GM23338 (cell line): Measurements from ENCODE around the gene GAK. TPM values are rescaled to one million over a fixed set of nuclear protein-coding genes. Genes with fewer than 3 reads are reported as not detected.

ENCODE experiments used
- ATAC-seq: fragments of 200-7000 bp; cut with Tn5 transposase; 3 replicates; pipeline ENCODE4 v1.9.1; 2020
- DNase-seq: peaks from one replicate; pipeline ENCODE4 v3.0.0-alpha.2; 2015; ENCODE audit warnings: low spot score
- H2AFZ ChIP-seq: fragments of 200-600 bp; sonication (generic); 2 replicates; pipeline ENCODE4 v1.8.0; 2016; ENCODE audit warnings: antibody characterized with exemption, mild to moderate bottlenecking, moderate library complexity
- H3F3A ChIP-seq: fragments of 200-600 bp; sonication (generic); replicated peaks from 2 replicates; pipeline ENCODE4 v1.8.0; 2017; ENCODE audit warnings: antibody characterized with exemption, mixed run types, low read depth
- H3K27ac ChIP-seq: fragments of 200-600 bp; sonication (generic); 2 replicates; pipeline ENCODE4 v1.6.1; 2016; ENCODE audit warnings: low read depth
- H3K27me3 ChIP-seq: fragments of 200-600 bp; sonication (generic); 2 replicates; pipeline ENCODE4 v1.8.0; 2016; ENCODE audit warnings: mild to moderate bottlenecking, mixed run types, moderate library complexity; ENCODE audit not compliant: insufficient read depth
- H3K36me3 ChIP-seq: fragments of 200-600 bp; sonication (generic); 2 replicates; pipeline ENCODE4 v1.8.0; 2016; ENCODE audit warnings: mild to moderate bottlenecking; ENCODE audit not compliant: insufficient read depth
- H3K4me1 ChIP-seq: fragments of 200-600 bp; sonication (generic); 2 replicates; pipeline ENCODE4 v1.8.0; 2016; ENCODE audit warnings: mild to moderate bottlenecking, moderate library complexity; ENCODE audit not compliant: insufficient read depth
- H3K4me2 ChIP-seq: fragments of 200-600 bp; sonication (generic); 2 replicates; pipeline ENCODE4 v1.7.1; 2017; ENCODE audit warnings: mixed run types
- H3K4me3 ChIP-seq: fragments of 200-600 bp; sonication (generic); 2 replicates; pipeline ENCODE4 v1.6.1; 2016; ENCODE audit warnings: mixed run types
- H3K79me2 ChIP-seq: fragments of 200-600 bp; sonication (generic); replicated peaks from 2 replicates; pipeline ENCODE4 v1.8.0; 2017; ENCODE audit warnings: mild to moderate bottlenecking; ENCODE audit not compliant: insufficient read depth
- H3K9me2 ChIP-seq: fragments of 200-600 bp; sonication (generic); 2 replicates; pipeline ENCODE4 v1.8.0; 2017; ENCODE audit not compliant: insufficient read depth
- H4K20me1 ChIP-seq: fragments of 200-600 bp; sonication (generic); replicated peaks from 2 replicates; pipeline ENCODE4 v1.8.0; 2017; ENCODE audit warnings: mild to moderate bottlenecking; ENCODE audit not compliant: insufficient read depth
- H3K27ac Mint-ChIP-seq: 2 replicates; pipeline ENCODE4 v1.8.0; 2020; ENCODE audit warnings: inconsistent platforms, mild to moderate bottlenecking, moderate library complexity, mixed read lengths
- H3K27me3 Mint-ChIP-seq: 3 replicates; pipeline ENCODE4 v1.8.0; 2022; ENCODE audit warnings: low read depth, mild to moderate bottlenecking, moderate library complexity, mixed read lengths, inconsistent platforms; ENCODE audit not compliant: insufficient read depth, poor library complexity
- H3K36me3 Mint-ChIP-seq: 3 replicates; pipeline ENCODE4 v1.8.0; 2021; ENCODE audit warnings: low read depth, mild to moderate bottlenecking, inconsistent platforms, moderate library complexity, mixed read lengths
- H3K4me1 Mint-ChIP-seq: 3 replicates; pipeline ENCODE4 v1.8.0; 2020; ENCODE audit warnings: mild to moderate bottlenecking, inconsistent platforms, mixed read lengths
- H3K4me3 Mint-ChIP-seq: 3 replicates; pipeline ENCODE4 v1.8.0; 2021; ENCODE audit warnings: moderate library complexity, mild to moderate bottlenecking, inconsistent platforms, mixed read lengths
- H3K9me3 Mint-ChIP-seq: 3 replicates; pipeline ENCODE4 v1.8.0; 2020; ENCODE audit warnings: moderate library complexity, mild to moderate bottlenecking, inconsistent platforms, mixed read lengths
- CREB1 ChIP-seq: fragments of 250-450 bp; sonication (Bioruptor Pico); IDR thresholded peaks from 2 replicates; pipeline ENCODE4 v1.5.0; 2020; ENCODE audit warnings: low read depth, mild to moderate bottlenecking, moderate library complexity
- CTCF ChIP-seq, 2 experiments: fragments of 200-600 bp in 1 of 2; sonication (generic) in 1 of 2; conservative IDR thresholded peaks; 2 replicates each; pipeline versions ENCODE4 v1.5.1 to v1.6.1; 2016 to 2017; ENCODE audit warnings: antibody characterized with exemption in 2 of 2, low read depth in 2 of 2, mild to moderate bottlenecking in 2 of 2, moderate library complexity in 1 of 2
- JUNB ChIP-seq: IDR thresholded peaks from one replicate; pipeline ENCODE4 v1.6.1; 2016; ENCODE audit warnings: antibody characterized with exemption; ENCODE audit not compliant: unreplicated experiment
- ZNF114 ChIP-seq: fragments of 250-450 bp; sonication (Bioruptor Pico); IDR thresholded peaks from 2 replicates; pipeline ENCODE4 v1.5.0; 2020; ENCODE audit warnings: mild to moderate bottlenecking, moderate library complexity
- polyA plus RNA-seq: library from polyadenylated mRNA; unstranded; fragments of >200 nt; fragmentation: Nextera tagmentation; extraction: Ambion mirVana; gene quantifications from 2 replicates; pipeline ENCODE4 v1.2.1, GENCODE V29; 2016
- total RNA-seq: library from RNA; depleted of rRNA; stranded (reverse); fragments of >200 nt; shearing (Covaris generic); gene quantifications from 2 replicates; pipeline ENCODE4 v1.2.3, GENCODE V29; 2014
- TF ChIP-seq, protein P1 (sequence below): fragments of 250-450 bp; sonication (Bioruptor Pico); IDR thresholded peaks from 2 replicates; pipeline ENCODE4 v1.5.0; 2020; ENCODE audit warnings: mild to moderate bottlenecking, moderate library complexity

Gene GAK
- total and polyA plus RNA-seq, 2 experiments from 2014 or later: 48.5 to 124 TPM

GRCh38 chr4:960636-961350 lies 28.7 kb upstream of the GAK start:
- H3K36me3 Mint-ChIP-seq: no peaks in the 10 kb centered on the region
- Histone ChIP-seq H3K27ac (no peak overlapping the region), H3F3A (no peaks in the 10 kb centered on the region), H3K4me1 (no peaks in the 10 kb centered on the region), H3K9me2 (no peaks in the 10 kb centered on the region), H3K36me3 (no peaks in the 10 kb centered on the region), H4K20me1 (no peaks in the 10 kb centered on the region; the same call in 1 of the 2 replicates), H3K27me3 (no peaks in the 10 kb centered on the region), H3K79me2 (no peaks in the 10 kb centered on the region), H3K4me2 (no peak overlapping the region), H2AFZ (no peak overlapping the region), H3K4me3 (no peak overlapping the region)
- no peak overlapping the region for H3K27ac Mint-ChIP-seq
- H3K4me3 Mint-ChIP-seq: no peak overlapping the region
- H3K27me3 Mint-ChIP-seq: peaks cover 3% of the 10 kb centered on the region
- no peaks in the 10 kb centered on the region for H3K4me1 Mint-ChIP-seq
- ATAC-seq: no peak
- DNase-seq: no peak
- no peaks in the 10 kb centered on the region for H3K9me3 Mint-ChIP-seq
- TF ChIP-seq, protein P1, sequence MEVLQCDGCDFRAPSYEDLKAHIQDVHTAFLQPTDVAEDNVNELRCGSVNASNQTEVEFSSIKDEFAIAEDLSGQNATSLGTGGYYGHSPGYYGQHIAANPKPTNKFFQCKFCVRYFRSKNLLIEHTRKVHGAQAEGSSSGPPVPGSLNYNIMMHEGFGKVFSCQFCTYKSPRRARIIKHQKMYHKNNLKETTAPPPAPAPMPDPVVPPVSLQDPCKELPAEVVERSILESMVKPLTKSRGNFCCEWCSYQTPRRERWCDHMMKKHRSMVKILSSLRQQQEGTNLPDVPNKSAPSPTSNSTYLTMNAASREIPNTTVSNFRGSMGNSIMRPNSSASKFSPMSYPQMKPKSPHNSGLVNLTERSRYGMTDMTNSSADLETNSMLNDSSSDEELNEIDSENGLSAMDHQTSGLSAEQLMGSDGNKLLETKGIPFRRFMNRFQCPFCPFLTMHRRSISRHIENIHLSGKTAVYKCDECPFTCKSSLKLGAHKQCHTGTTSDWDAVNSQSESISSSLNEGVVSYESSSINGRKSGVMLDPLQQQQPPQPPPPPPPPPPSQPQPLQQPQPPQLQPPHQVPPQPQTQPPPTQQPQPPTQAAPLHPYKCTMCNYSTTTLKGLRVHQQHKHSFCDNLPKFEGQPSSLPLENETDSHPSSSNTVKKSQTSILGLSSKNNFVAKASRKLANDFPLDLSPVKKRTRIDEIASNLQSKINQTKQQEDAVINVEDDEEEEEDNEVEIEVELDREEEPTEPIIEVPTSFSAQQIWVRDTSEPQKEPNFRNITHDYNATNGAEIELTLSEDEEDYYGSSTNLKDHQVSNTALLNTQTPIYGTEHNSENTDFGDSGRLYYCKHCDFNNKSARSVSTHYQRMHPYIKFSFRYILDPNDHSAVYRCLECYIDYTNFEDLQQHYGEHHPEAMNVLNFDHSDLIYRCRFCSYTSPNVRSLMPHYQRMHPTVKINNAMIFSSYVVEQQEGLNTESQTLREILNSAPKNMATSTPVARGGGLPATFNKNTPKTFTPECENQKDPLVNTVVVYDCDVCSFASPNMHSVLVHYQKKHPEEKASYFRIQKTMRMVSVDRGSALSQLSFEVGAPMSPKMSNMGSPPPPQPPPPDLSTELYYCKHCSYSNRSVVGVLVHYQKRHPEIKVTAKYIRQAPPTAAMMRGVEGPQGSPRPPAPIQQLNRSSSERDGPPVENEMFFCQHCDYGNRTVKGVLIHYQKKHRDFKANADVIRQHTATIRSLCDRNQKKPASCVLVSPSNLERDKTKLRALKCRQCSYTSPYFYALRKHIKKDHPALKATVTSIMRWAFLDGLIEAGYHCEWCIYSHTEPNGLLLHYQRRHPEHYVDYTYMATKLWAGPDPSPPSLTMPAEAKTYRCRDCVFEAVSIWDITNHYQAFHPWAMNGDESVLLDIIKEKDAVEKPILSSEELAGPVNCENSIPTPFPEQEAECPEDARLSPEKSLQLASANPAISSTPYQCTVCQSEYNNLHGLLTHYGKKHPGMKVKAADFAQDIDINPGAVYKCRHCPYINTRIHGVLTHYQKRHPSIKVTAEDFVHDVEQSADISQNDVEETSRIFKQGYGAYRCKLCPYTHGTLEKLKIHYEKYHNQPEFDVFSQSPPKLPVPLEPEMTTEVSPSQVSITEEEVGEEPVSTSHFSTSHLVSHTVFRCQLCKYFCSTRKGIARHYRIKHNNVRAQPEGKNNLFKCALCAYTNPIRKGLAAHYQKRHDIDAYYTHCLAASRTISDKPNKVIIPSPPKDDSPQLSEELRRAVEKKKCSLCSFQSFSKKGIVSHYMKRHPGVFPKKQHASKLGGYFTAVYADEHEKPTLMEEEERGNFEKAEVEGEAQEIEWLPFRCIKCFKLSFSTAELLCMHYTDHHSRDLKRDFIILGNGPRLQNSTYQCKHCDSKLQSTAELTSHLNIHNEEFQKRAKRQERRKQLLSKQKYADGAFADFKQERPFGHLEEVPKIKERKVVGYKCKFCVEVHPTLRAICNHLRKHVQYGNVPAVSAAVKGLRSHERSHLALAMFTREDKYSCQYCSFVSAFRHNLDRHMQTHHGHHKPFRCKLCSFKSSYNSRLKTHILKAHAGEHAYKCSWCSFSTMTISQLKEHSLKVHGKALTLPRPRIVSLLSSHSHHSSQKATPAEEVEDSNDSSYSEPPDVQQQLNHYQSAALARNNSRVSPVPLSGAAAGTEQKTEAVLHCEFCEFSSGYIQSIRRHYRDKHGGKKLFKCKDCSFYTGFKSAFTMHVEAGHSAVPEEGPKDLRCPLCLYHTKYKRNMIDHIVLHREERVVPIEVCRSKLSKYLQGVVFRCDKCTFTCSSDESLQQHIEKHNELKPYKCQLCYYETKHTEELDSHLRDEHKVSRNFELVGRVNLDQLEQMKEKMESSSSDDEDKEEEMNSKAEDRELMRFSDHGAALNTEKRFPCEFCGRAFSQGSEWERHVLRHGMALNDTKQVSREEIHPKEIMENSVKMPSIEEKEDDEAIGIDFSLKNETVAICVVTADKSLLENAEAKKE (CRISPR knock-in tag): no peak
- TF ChIP-seq CREB1 (CRISPR knock-in tag): no peak
- no peak for TF ChIP-seq JUNB
- TF ChIP-seq ZNF114 (CRISPR knock-in tag): no peak
- no peak for TF ChIP-seq CTCF (conservative IDR thresholded peaks at IDR 0.05; ENCODE audit: low read depth in 2 of 2)
